GM18873 (cell line): ENCODE results near the gene TMTC2.

Experiments used
- ATAC-seq: cut with Tn5 transposase; IDR thresholded peaks from one replicate; pipeline ENCODE4 v1.9.1; 2021; ENCODE audit warnings: mild to moderate bottlenecking, moderate library complexity, moderate number of reproducible peaks; ENCODE audit not compliant: unreplicated experiment, low FRiP score

Gene TMTC2

DNA sequence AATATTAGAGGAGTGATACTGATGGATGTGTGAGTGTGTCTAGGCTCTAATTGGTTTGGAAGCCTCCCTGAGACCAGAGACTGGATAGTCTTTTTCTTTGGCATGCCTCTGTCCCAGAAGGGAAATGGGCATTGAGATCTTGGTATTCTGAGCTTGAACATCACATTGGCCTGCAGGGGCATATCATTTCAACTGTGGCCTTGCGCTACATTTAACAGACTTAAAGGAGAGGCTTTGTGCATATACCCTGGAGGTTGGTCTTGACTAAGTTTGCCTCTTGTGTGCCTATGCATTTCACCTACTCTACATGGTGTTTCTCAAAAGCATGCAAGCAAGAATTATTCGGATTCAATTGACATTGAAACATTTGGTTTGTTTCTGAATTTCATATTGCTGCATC is 185.4 kb downstream of the TMTC2 start:
- ATAC-seq: no peak

DNA sequence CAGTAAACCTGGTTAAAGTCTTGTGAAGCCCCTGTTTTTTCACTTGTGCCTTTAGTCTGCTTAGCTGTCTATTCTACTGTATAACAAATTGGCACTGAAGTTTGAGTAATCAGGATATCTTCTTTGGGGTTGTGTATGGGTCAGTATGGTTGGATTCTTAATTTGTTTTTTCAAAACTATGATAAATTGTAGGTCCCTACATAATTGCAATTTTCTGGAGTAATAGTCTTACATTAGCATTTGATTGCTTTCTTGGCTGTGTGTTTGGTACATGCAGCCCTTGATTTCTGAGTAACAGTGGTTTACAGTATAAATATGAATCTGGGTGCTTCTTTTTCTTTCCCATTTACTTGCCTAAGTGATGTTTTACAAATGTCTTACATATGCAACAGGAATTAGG is 186.6 kb downstream of the TMTC2 start:
- ATAC-seq: no peak

GRCh38 chr12:82873951-82874350 is 187.2 kb downstream of the TMTC2 start:
- ATAC-seq: no peak

- ATAC-seq: no peak
These were observed 188.2 kb downstream of the TMTC2 start for GRCh38 chr12:82874945-82875344.

- ATAC-seq: no peak
These were observed 189.4 kb downstream of the TMTC2 start for GRCh38 chr12:82876075-82876474.

- ATAC-seq: no peak
These were observed 191.3 kb downstream of the TMTC2 start for GRCh38 chr12:82877963-82878362.

- ATAC-seq: no peak
These were observed 193.8 kb downstream of the TMTC2 start for GRCh38 chr12:82880442-82880901.

- ATAC-seq: no peak
These were observed 197.0 kb downstream of the TMTC2 start for GRCh38 chr12:82883394-82884355.

DNA sequence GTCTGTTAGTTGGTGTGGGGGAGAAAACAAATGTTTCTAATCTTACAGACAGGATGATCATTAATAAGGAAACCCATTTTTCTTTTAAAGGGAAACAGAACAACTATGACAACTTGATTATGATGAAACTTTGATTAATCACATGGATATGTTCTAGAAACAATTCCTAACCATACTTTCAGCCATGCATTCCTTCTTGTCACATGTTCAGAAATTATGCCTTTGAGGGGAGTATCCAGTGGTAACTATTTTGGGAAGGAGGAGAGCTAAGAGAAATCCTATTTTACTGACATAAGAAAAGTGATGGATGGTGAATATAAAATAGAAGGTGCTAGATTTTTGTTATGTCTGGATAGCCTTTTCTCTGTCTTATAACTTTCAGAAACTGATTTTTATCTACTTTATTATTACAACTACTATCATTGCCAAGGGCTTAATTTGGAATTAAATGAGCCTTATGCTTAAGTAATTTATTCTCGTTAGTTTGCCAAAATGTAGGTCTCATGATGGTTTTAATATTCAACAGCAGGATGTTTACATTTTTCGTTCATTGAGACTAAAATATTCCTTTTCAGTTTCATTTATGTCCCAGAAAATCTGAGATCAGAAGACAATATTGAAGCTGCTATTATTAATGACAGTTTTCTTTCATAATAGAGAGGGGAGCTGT is 200.1 kb downstream of the TMTC2 start:
- no peak for ATAC-seq

GRCh38 chr12:82893896-82894295 is 207.2 kb downstream of the TMTC2 start:
- no peak for ATAC-seq

DNA sequence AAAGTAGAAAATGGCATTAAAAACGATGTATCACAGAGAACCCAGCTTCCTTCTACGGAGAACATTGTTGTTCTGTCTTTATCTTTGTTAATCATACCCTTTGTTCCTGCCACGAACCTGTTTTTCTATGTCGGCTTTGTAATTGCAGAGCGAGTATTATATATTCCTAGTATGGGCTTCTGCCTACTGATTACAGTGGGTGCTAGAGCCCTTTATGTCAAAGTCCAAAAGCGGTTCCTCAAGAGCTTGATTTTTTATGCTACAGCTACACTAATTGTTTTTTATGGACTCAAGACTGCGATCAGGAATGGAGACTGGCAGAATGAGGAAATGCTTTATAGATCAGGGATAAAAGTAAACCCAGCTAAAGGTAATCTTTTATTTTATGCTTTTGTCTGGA is 209.6 kb downstream of the TMTC2 start:
- no peak for ATAC-seq

- no peak for ATAC-seq
These were observed 210.3 kb downstream of the TMTC2 start for GRCh38 chr12:82896979-82897378.

DNA sequence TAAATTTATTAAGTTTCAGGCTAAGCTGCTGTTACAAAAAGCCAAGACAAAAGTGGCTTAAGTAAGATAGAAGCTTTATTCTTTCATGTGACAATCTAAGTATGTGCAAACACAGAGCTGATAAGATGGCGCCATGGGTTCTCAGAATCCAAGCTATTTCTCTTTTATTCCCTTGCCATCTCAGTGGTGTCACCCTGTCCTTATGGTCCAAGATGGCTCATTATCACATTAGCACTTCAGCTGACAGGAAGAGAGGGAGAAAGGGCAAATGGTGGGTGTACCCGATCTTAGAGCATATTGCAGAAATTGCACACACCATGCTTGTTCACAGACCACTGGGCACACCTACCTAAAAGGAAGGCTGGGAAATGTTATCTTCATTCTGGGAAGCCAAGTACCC is 211.7 kb downstream of the TMTC2 start:
- no peak for ATAC-seq

GRCh38 chr12:82904219-82904790 is 217.6 kb downstream of the TMTC2 start:
- ATAC-seq: no peak

- ATAC-seq: no peak
These were observed 223.7 kb downstream of the TMTC2 start for GRCh38 chr12:82910246-82910893.

- ATAC-seq: no peak
These were observed 225.7 kb downstream of the TMTC2 start for GRCh38 chr12:82912406-82912805.

GRCh38 chr12:82919388-82920054 is 232.8 kb downstream of the TMTC2 start:
- no peak for ATAC-seq

GRCh38 chr12:82923935-82924334 is 237.2 kb downstream of the TMTC2 start:
- ATAC-seq: no peak

- no peak for ATAC-seq
These were observed 239.9 kb downstream of the TMTC2 start for GRCh38 chr12:82926630-82927029.

DNA sequence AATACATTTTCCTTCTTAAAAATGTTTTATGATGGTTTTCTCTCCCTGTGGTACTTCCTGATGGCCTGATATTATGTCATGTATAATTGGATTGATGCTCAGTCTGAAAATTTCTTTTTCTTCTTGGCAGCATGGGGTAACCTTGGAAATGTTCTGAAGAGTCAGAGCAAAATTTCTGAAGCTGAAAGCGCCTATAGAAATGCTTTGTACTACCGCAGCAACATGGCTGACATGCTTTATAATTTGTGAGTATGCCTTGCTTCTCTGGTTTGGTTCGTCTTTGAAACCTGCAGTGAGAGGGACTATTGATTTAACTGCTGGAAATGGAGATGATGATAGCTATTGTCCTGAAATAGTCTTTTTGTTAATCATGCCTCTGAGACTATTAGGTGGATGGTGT is 243.6 kb downstream of the TMTC2 start:
- ATAC-seq: no peak
